Measurements from ENCODE around the gene BBX. TPM values are rescaled to one million over a fixed set of nuclear protein-coding genes. Genes with fewer than 3 reads are reported as not detected.

Gene BBX
- polyA plus RNA-seq, 3 donors: 15.7 to 25.1 (median 16.6) TPM

- Histone ChIP-seq H2AFZ (ENCODE audit: insufficient read depth, low read depth, low read length, poor library complexity, severe bottlenecking) (no peak overlapping the region), H3K36me3 (replicated peaks in 1 of 2; ENCODE audit: control insufficient read depth in 1 of 2, insufficient read depth in 2 of 2, low read length in 2 of 2) (no peaks in the 10 kb centered on the region), H3K4me3 (replicated peaks in 1 of 3; ENCODE audit: low read depth in 2 of 3, low read length in 3 of 3) (no peak overlapping the region), H3K4me2 (replicated peaks; ENCODE audit: extremely low read depth, low read length, poor library complexity, severe bottlenecking) (no peak overlapping the region), H3K27me3 (ENCODE audit: control insufficient read depth in 2 of 2, insufficient read depth in 2 of 2, low read length in 2 of 2) (no peaks in the 10 kb centered on the region), H3K4me1 (ENCODE audit: control insufficient read depth in 1 of 2, insufficient read depth in 2 of 2, low read length in 2 of 2) (peaks cover 6 to 7% of the 10 kb centered on the region in 2 donors), H3K27ac (ENCODE audit: low read depth in 1 of 2, low read length in 2 of 2) (no peak overlapping the region), H3K9ac (ENCODE audit: insufficient read depth, low read length, poor library complexity, severe bottlenecking) (no peak overlapping the region), H4K20me1 (ENCODE audit: insufficient read depth, low read length) (no peaks in the 10 kb centered on the region), H3K9me3 (replicated peaks in 1 of 2; ENCODE audit: control insufficient read depth in 1 of 2, insufficient read depth in 1 of 2, low read length in 2 of 2) (no peaks in the 10 kb centered on the region), H3K79me2 (ENCODE audit: insufficient read depth, low read length) (peaks cover 15% of the 10 kb centered on the region)
- peaks cover 0 to under 1% (median 0%) of the 10 kb centered on the region in 3 donors for H3K27me3 Mint-ChIP-seq (ENCODE audit: low read depth in 3 of 3)
- intact Hi-C loops (cut with micrococcal nuclease): no loop called here
- H3K4me3 Mint-ChIP-seq: no peak overlapping the region
- 100% methylated on average over 2 of the region's 4 CpGs for WGBS (ENCODE audit: insufficient coverage)
- H3K9me3 Mint-ChIP-seq: no peaks in the 10 kb centered on the region
- TF ChIP-seq, protein P1, sequence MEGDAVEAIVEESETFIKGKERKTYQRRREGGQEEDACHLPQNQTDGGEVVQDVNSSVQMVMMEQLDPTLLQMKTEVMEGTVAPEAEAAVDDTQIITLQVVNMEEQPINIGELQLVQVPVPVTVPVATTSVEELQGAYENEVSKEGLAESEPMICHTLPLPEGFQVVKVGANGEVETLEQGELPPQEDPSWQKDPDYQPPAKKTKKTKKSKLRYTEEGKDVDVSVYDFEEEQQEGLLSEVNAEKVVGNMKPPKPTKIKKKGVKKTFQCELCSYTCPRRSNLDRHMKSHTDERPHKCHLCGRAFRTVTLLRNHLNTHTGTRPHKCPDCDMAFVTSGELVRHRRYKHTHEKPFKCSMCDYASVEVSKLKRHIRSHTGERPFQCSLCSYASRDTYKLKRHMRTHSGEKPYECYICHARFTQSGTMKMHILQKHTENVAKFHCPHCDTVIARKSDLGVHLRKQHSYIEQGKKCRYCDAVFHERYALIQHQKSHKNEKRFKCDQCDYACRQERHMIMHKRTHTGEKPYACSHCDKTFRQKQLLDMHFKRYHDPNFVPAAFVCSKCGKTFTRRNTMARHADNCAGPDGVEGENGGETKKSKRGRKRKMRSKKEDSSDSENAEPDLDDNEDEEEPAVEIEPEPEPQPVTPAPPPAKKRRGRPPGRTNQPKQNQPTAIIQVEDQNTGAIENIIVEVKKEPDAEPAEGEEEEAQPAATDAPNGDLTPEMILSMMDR (IDR thresholded peaks at IDR 0.05): no peak
- peaks cover 8% of the 10 kb centered on the region for H3K4me1 Mint-ChIP-seq
- no peaks in the 10 kb centered on the region for H3K36me3 Mint-ChIP-seq
- no peak overlapping the region for H3K27ac Mint-ChIP-seq
- no peak for DNase-seq
Observed at GRCh38 chr3:107520535-107520934, 2.2 kb upstream of the BBX start.

DNA sequence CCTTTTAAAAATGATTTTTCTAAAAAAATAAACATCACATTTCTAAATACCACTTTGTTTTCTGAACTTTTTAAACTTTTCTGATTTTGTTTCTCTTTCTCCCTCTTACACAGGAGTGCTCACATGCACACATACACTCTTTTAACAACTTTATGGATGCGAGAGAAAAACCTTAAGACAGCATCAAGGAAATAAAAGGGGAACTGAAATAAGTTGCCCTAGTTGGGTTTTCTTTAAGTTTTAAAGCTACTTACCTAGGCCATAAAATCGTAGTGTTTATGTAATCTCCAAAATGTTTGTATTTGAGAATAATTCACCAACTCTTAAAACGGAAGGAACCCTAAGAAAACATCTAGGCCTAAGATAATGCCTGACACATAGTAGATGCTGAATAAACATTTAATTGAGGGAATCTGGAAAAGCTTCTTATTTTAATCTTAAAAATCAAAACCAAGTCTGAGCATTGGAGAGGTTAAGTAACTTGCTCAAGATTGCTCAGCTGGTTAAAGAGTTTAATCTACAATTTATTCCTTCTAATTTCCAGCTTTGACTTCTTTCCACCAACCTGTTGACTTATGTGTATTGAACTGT, 1.2 kb upstream of the BBX start:
- Histone ChIP-seq H3K27ac (ENCODE audit: low read depth in 1 of 2, low read length in 2 of 2) (no peak overlapping the region), H3K9ac (ENCODE audit: insufficient read depth, low read length, poor library complexity, severe bottlenecking) (no peak overlapping the region), H3K9me3 (replicated peaks in 1 of 2; ENCODE audit: control insufficient read depth in 1 of 2, insufficient read depth in 1 of 2, low read length in 2 of 2) (no peaks in the 10 kb centered on the region), H3K79me2 (ENCODE audit: insufficient read depth, low read length) (peaks cover 26% of the 10 kb centered on the region), H3K4me3 (replicated peaks in 1 of 3; ENCODE audit: low read depth in 2 of 3, low read length in 3 of 3) (no peak overlapping the region), H3K27me3 (ENCODE audit: control insufficient read depth in 2 of 2, insufficient read depth in 2 of 2, low read length in 2 of 2) (peaks cover 0 to 3% of the 10 kb centered on the region in 2 donors), H3K4me1 (ENCODE audit: control insufficient read depth in 1 of 2, insufficient read depth in 2 of 2, low read length in 2 of 2) (peaks cover 15 to 16% of the 10 kb centered on the region in 2 donors), H3K4me2 (replicated peaks; ENCODE audit: extremely low read depth, low read length, poor library complexity, severe bottlenecking) (no peak overlapping the region), H3K36me3 (replicated peaks in 1 of 2; ENCODE audit: control insufficient read depth in 1 of 2, insufficient read depth in 2 of 2, low read length in 2 of 2) (no peaks in the 10 kb centered on the region), H4K20me1 (ENCODE audit: insufficient read depth, low read length) (no peaks in the 10 kb centered on the region), H2AFZ (ENCODE audit: insufficient read depth, low read depth, low read length, poor library complexity, severe bottlenecking) (no peak overlapping the region)
- no peak overlapping the region for H3K27ac Mint-ChIP-seq
- H3K36me3 Mint-ChIP-seq: peaks cover 0 to under 1% of the 10 kb centered on the region in 2 donors
- no peak for DNase-seq
- intact Hi-C loops (cut with micrococcal nuclease): no loop called here
- peaks cover 16% of the 10 kb centered on the region for H3K4me1 Mint-ChIP-seq
- H3K27me3 Mint-ChIP-seq (ENCODE audit: low read depth in 3 of 3): peaks cover 0 to 6% (median 4%) of the 10 kb centered on the region in 3 donors
- no peak overlapping the region for H3K4me3 Mint-ChIP-seq
- TF ChIP-seq, protein P1 (IDR thresholded peaks at IDR 0.05): no peak
- WGBS (ENCODE audit: insufficient coverage): no CpG with 5 or more reads among the region's 3 CpGs
- H3K9me3 Mint-ChIP-seq: no peaks in the 10 kb centered on the region

Data from CD14-positive monocyte (primary cell).